Spleen (tissue), 11 donors: ENCODE data around the gene IGF1R. TPM values are rescaled to one million over a fixed set of nuclear protein-coding genes. Genes with fewer than 3 reads are reported as not detected.

ENCODE experiments used
- DNase-seq: peaks from one replicate; pipeline ENCODE4 v3.0.0-alpha.2; 2020
- H3K27ac ChIP-seq, 8 donors: fragments of 200-600 bp; sonication (generic) in 7 of 8; 1 replicate in 4 of 8; 2 replicates in 4 of 8; pipeline versions ENCODE4 v1.5.0 to v1.8.0; 2016 to 2021; ENCODE audit warnings: inconsistent platforms in 4 of 8, mild to moderate bottlenecking in 4 of 8, moderate library complexity in 1 of 8
- H3K27me3 ChIP-seq, 7 donors: fragments of 200-600 bp; sonication (generic) in 6 of 7; replicated peaks in 1 of 7; 1 replicate in 4 of 7; 2 replicates in 3 of 7; pipeline versions ENCODE4 v1.5.0 to v1.8.0; 2016 to 2021; ENCODE audit warnings: inconsistent platforms in 3 of 7, mild to moderate bottlenecking in 1 of 7
- H3K36me3 ChIP-seq, 6 donors: fragments of 200-600 bp; sonication (generic) in 5 of 6; 1 replicate in 4 of 6; 2 replicates in 2 of 6; pipeline versions ENCODE4 v1.5.0 to v1.8.0; 2016 to 2021; ENCODE audit warnings: inconsistent platforms in 2 of 6
- H3K4me1 ChIP-seq, 6 donors: fragments of 200-600 bp; sonication (generic) in 5 of 6; 1 replicate in 3 of 6; 2 replicates in 3 of 6; pipeline versions ENCODE4 v1.5.0 to v1.8.0; 2016 to 2021; ENCODE audit warnings: inconsistent platforms in 3 of 6
- H3K4me3 ChIP-seq, 8 donors: fragments of 200-600 bp; sonication (generic) in 7 of 8; 1 replicate in 4 of 8; 2 replicates in 4 of 8; pipeline versions ENCODE4 v1.5.0 to v1.8.0; 2016 to 2021; ENCODE audit warnings: inconsistent platforms in 4 of 8, mild to moderate bottlenecking in 4 of 8, moderate library complexity in 2 of 8
- H3K9me3 ChIP-seq, 8 donors: fragments of 200-600 bp; sonication (generic) in 7 of 8; 1 replicate in 4 of 8; 2 replicates in 4 of 8; pipeline versions ENCODE4 v1.5.0 to v1.8.0; 2016 to 2021; ENCODE audit warnings: inconsistent platforms in 4 of 8
- POLR2A ChIP-seq, 3 donors: fragments of 450-650 bp; IDR thresholded peaks; one replicate each; pipeline ENCODE4 v1.5.1; 2017; ENCODE audit warnings: antibody characterized with exemption in 3 of 3, mild to moderate bottlenecking in 1 of 3
- POLR2AphosphoS5 ChIP-seq, 3 donors: sonication (generic); formaldehyde crosslinking; IDR thresholded peaks; one replicate each; pipeline ENCODE4 v1.5.1; 2017; ENCODE audit warnings: antibody characterized with exemption in 3 of 3
- WGBS, 5 donors: extraction: QIAGEN DNeasy Blood & Tissue Kit in 3 of 5; methylation state at CpG; one replicate each; pipeline versions ENCODE4 v1.1.5 to v1.1.7; 2013 to 2018; 5-methylcytosine and 5-hydroxymethylcytosine counted together
- intact Hi-C: fragments of 100-400 bp; cut with DNase I; formaldehyde crosslinking; loops from one replicate; pipeline ENCODE4 v1.15.0; 2023; ENCODE audit warnings: low total_unique reads
- polyA plus RNA-seq, 3 donors: library from polyadenylated mRNA; stranded (reverse); fragments of 200-250 nt; gene quantifications; one replicate each; pipeline ENCODE4 v1.2.1, GENCODE V29; 2013
- total RNA-seq, 7 donors: library from RNA; depleted of rRNA in 3 of 7; stranded (reverse); fragments of >200 nt in 3 of 7; fragmentation: NEBNext Ultra II Directional in 4 of 7; extraction: Animal tissue kit (Norgen Biotek cat#: 25700) in 4 of 7; gene quantifications; one replicate each; pipeline versions ENCODE4 v1.1.0 to v1.2.1, GENCODE V29; 2016 to 2021
- TF ChIP-seq, protein P1 (sequence below), 11 experiments: fragments of 200-600 bp in 7 of 11; fragments of 450-650 bp in 4 of 11; sonication (generic) in 4 of 11; IDR thresholded peaks in 8 of 11; conservative IDR thresholded peaks in 3 of 11; 1 replicate in 7 of 11; 2 replicates in 4 of 11; pipeline versions ENCODE4 v1.4.0 to v1.8.0; 2016 to 2021; ENCODE audit warnings: antibody characterized with exemption in 11 of 11, inconsistent platforms in 4 of 11, mild to moderate bottlenecking in 1 of 11
- donor health status: healthy with polysubstance abuse.
- donor health status: DM: no; HTN: no; CAD: no; lungs with moderate emphysema.
- donor health status: DM: no; HTN: no; CAD: no.
- donor health status: Bipolar disorder and iron deficiency.
- donor health status: healthy.
- donor health status: DM: no; HTN: no; CAD: no.
- donor health status: DM: yes; HTN: yes; CAD: no.

Gene IGF1R
- total and polyA plus RNA-seq, 10 donors: 1.1 to 104 (median 53.1) TPM

DNA sequence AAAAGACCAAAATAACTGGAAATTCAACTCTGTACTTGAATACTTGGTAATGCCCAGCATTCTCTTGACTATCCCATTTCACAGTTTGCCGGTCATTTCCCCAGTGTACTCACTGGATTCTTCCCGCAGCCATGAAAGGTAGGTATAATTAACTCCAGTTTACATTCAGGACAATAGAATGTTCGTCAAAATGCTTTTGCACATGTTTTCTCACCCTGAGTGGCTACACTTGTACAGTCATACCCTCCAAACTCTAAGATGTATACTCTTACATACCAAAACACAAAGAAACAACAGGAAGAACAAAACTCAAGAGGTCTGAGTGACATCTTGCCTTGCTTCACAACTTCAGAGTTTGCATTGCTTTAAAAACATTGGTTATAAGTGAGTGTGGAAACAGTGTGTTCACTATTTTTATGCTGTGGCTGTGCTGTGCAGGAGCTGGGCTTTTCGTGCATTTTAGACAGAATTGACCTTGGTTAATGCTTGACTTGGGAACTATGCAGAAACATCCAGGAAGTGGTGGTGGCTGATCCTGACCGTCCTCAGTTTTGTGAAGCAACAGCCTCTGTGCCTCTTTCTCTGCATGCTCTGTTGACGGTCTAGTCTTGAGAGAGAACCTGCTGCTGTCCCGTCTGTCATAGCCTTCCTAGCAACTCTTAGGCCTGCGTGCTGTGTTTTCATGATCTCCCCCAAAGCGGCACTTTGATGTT lies 90.5 kb downstream of the IGF1R start:
- TF ChIP-seq POLR2A (IDR thresholded peaks at IDR 0.05) (no peak), POLR2AphosphoS5 (IDR thresholded peaks at IDR 0.05) (no peak)
- TF ChIP-seq, protein P1, sequence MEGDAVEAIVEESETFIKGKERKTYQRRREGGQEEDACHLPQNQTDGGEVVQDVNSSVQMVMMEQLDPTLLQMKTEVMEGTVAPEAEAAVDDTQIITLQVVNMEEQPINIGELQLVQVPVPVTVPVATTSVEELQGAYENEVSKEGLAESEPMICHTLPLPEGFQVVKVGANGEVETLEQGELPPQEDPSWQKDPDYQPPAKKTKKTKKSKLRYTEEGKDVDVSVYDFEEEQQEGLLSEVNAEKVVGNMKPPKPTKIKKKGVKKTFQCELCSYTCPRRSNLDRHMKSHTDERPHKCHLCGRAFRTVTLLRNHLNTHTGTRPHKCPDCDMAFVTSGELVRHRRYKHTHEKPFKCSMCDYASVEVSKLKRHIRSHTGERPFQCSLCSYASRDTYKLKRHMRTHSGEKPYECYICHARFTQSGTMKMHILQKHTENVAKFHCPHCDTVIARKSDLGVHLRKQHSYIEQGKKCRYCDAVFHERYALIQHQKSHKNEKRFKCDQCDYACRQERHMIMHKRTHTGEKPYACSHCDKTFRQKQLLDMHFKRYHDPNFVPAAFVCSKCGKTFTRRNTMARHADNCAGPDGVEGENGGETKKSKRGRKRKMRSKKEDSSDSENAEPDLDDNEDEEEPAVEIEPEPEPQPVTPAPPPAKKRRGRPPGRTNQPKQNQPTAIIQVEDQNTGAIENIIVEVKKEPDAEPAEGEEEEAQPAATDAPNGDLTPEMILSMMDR (IDR thresholded peaks at IDR 0.05 in 8 of 11, conservative IDR thresholded peaks at IDR 0.05 in 3 of 11): no peak
- no peak overlapping the region for H3K4me3 ChIP-seq
- 63 to 83% (median 63%) methylated on average over 9 of the region's 9 CpGs for WGBS, 5 donors
- H3K27ac ChIP-seq: peak overlapping the region in 1 of 8 donors; percentile 13
- no peaks in the 10 kb centered on the region for H3K36me3 ChIP-seq
- H3K9me3 ChIP-seq: peaks cover 0 to 4% (median 0%) of the 10 kb centered on the region in 8 donors
- intact Hi-C loops: no loop called here
- no peak for DNase-seq
- peaks cover 0 to 58% (median 23%) of the 10 kb centered on the region in 6 donors for H3K4me1 ChIP-seq
- H3K27me3 ChIP-seq: no peaks in the 10 kb centered on the region

DNA sequence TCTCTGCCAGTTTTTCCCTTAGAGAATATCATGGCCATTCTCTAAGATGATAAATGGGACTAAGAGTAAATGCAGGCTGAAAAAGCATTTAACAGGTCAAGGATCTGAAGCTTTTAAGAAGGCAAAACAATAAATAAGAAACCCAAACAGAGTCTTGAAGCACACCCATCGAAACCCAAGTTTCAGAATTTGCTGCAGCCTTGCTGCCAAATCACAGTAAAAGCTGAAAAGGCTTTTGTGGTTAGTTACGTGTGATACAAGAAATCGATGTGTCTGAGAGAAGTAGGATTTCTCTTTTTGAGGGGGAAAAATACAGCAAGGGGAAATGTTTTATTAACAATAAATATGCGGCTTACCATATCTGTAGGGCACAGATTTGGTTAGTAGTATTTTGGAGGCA lies 92.0 kb downstream of the IGF1R start:
- WGBS, 5 donors: 64 to 75% (median 72%) methylated on average over 4 of the region's 4 CpGs

DNA sequence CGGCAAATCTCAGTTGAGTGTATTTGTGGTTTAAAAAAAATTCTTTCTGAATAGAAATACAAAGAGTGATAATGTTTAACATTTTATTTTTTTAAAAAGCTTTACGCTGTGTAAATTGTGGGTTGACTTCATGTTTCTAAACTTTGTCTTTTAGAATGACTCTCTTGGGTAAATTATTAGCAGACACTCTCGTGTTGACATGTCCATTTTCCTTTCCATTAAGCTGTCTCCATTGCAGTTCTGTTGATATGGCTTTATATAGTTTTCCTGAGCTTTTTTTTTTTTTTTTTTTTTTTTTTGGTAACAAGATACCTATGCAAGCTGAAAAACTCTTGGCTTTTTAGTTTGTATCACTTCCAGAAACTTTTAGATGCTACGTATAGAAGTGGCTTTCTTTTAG lies 92.6 kb downstream of the IGF1R start:
- peaks cover 0 to 58% (median 24%) of the 10 kb centered on the region in 6 donors for H3K4me1 ChIP-seq
- TF ChIP-seq POLR2AphosphoS5 (IDR thresholded peaks at IDR 0.05): no peak
- TF ChIP-seq, protein P1 (IDR thresholded peaks at IDR 0.05 in 8 of 11, conservative IDR thresholded peaks at IDR 0.05 in 3 of 11): no peak
- TF ChIP-seq POLR2A (IDR thresholded peaks at IDR 0.05): no peak
- 76 to 87% (median 82%) methylated on average over 4 of the region's 4 CpGs for WGBS, 5 donors
- intact Hi-C loops: no loop called here
- H3K27ac ChIP-seq: no peak overlapping the region
- H3K36me3 ChIP-seq: no peaks in the 10 kb centered on the region
- no peak for DNase-seq
- H3K4me3 ChIP-seq: no peak overlapping the region
- H3K9me3 ChIP-seq: peaks cover 0 to 4% (median 0%) of the 10 kb centered on the region in 8 donors
- H3K27me3 ChIP-seq: no peaks in the 10 kb centered on the region

More for the DNA sequence above, 92.0 kb downstream of the IGF1R start:
- peaks cover 0 to 4% (median 0%) of the 10 kb centered on the region in 8 donors for H3K9me3 ChIP-seq
- intact Hi-C loops: no loop called here
- H3K27ac ChIP-seq: no peak overlapping the region
- H3K4me3 ChIP-seq: no peak overlapping the region
- H3K27me3 ChIP-seq: no peaks in the 10 kb centered on the region
- TF ChIP-seq POLR2AphosphoS5 (IDR thresholded peaks at IDR 0.05): no peak
- no peak for TF ChIP-seq POLR2A (IDR thresholded peaks at IDR 0.05)
- TF ChIP-seq, protein P1 (IDR thresholded peaks at IDR 0.05 in 8 of 11, conservative IDR thresholded peaks at IDR 0.05 in 3 of 11): no peak
- DNase-seq: no peak
- no peaks in the 10 kb centered on the region for H3K36me3 ChIP-seq
- H3K4me1 ChIP-seq: peaks cover 0 to 58% (median 23%) of the 10 kb centered on the region in 6 donors

DNA sequence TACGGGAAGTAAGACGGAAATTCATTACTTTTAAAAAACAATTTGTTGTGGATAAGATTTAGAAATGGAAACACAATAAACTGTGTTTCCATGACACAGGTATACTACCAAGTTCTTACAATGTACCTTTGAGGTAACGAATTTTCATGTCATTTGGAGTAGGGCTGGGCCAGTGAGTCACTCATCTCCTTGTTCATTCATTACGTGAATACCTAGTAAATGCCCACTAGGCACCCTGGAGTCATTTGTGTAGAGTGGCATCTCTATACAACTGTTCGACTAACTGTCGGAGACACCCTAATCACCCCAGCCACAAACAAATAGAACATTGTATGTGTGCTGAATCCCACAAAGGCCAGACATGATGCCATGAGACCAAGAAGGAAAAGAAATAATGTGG lies 94.8 kb downstream of the IGF1R start:
- 87 to 92% (median 91%) methylated on average over 6 of the region's 6 CpGs for WGBS, 5 donors

More for the DNA sequence above, 94.8 kb downstream of the IGF1R start:
- Histone ChIP-seq H3K27ac (no peak overlapping the region), H3K27me3 (no peaks in the 10 kb centered on the region), H3K4me1 (peaks cover 0 to 63% (median 26%) of the 10 kb centered on the region in 6 donors), H3K36me3 (no peaks in the 10 kb centered on the region), H3K9me3 (peaks cover 0 to 4% (median 0%) of the 10 kb centered on the region in 8 donors), H3K4me3 (no peak overlapping the region)
- intact Hi-C loops: no loop called here
- DNase-seq: no peak
- TF ChIP-seq, protein P1 (IDR thresholded peaks at IDR 0.05 in 8 of 11, conservative IDR thresholded peaks at IDR 0.05 in 3 of 11): no peak
- TF ChIP-seq POLR2AphosphoS5 (IDR thresholded peaks at IDR 0.05) (no peak), POLR2A (IDR thresholded peaks at IDR 0.05) (no peak)
